Measurements from ENCODE around the gene L1CAM.

Gene L1CAM

DNA sequence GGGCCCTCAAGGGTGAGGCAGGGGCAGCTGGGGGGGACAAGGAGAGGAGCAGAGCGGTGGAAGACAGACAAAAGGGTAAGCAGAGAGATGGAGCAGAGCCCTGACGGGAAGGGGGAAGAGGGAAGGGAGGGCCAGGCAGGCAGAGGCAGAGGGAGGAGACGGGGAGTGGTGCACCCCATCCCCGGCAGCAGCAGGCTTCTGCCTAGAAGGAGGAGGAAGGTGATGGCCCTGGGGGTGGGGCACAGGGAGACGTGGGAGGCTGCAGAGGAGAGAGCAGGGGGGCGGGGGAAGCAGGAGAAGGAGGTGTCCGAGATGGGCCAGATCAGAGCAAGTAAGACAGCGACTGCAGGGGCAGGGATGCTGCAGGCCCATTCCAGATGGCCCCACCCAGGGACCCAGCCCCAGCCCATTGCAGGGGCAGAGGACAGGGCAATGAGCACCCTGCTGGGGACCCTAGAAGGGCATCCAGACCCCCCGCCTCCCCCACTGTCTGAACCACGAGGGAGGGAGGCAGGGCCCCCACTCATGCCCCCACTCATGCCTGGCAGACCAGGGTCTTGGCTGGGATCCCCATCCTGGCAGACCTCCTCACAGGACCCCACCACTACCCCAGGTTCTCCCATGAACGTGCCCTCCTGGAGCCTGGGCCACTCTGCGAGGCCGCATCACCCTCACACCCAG lies 2.7 kb downstream of the L1CAM start:
- H3K9me3 ChIP-seq (ENCODE audit: insufficient read depth, low read length, severe bottlenecking), result no peaks in the 10 kb centered on the region
- H3K79me2 ChIP-seq (ENCODE audit: insufficient read depth, low read length), result no peaks in the 10 kb centered on the region
- H3K4me2 ChIP-seq (ENCODE audit: insufficient read depth, low read length), result no peak overlapping the region
- no peak overlapping the region for H3K27ac ChIP-seq (ENCODE audit: low read length)
- DNase-seq (no peak), ATAC-seq (ENCODE audit: insufficient read depth, low read depth) (no peak)
- no peaks in the 10 kb centered on the region for H3K27me3 ChIP-seq (ENCODE audit: insufficient read depth, low read length, poor library complexity)
- H2AFZ ChIP-seq (ENCODE audit: low read depth, low read length), result no peak overlapping the region
- no peak overlapping the region for H3K9ac ChIP-seq (ENCODE audit: low read depth, low read length)
- TF ChIP-seq, protein P1, sequence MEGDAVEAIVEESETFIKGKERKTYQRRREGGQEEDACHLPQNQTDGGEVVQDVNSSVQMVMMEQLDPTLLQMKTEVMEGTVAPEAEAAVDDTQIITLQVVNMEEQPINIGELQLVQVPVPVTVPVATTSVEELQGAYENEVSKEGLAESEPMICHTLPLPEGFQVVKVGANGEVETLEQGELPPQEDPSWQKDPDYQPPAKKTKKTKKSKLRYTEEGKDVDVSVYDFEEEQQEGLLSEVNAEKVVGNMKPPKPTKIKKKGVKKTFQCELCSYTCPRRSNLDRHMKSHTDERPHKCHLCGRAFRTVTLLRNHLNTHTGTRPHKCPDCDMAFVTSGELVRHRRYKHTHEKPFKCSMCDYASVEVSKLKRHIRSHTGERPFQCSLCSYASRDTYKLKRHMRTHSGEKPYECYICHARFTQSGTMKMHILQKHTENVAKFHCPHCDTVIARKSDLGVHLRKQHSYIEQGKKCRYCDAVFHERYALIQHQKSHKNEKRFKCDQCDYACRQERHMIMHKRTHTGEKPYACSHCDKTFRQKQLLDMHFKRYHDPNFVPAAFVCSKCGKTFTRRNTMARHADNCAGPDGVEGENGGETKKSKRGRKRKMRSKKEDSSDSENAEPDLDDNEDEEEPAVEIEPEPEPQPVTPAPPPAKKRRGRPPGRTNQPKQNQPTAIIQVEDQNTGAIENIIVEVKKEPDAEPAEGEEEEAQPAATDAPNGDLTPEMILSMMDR (IDR thresholded peaks at IDR 0.05; ENCODE audit: borderline replicate concordance, extremely low read depth, low read length, poor library complexity, severe bottlenecking), result no peak
- no peak for TF ChIP-seq EZH2 (IDR thresholded peaks at IDR 0.05; ENCODE audit: borderline replicate concordance, low read depth, low read length, severe bottlenecking)
- H3K4me3 ChIP-seq (ENCODE audit: low read depth in 1 of 2, low read length in 2 of 2), result no peak overlapping the region
- H3K4me1 ChIP-seq (ENCODE audit: insufficient read depth, low read length), result no peaks in the 10 kb centered on the region
- peaks cover 2% of the 10 kb centered on the region for H4K20me1 ChIP-seq (ENCODE audit: insufficient read depth, low read length)
- no peaks in the 10 kb centered on the region for H3K36me3 ChIP-seq (ENCODE audit: insufficient read depth, low read length)

GRCh38 chrX:153882557-153882956 lies 3.4 kb downstream of the L1CAM start:
- Histone ChIP-seq H3K9me3 (ENCODE audit: insufficient read depth, low read length, severe bottlenecking) (no peaks in the 10 kb centered on the region), H3K27me3 (ENCODE audit: insufficient read depth, low read length, poor library complexity) (no peaks in the 10 kb centered on the region), H3K9ac (ENCODE audit: low read depth, low read length) (no peak overlapping the region), H3K4me2 (ENCODE audit: insufficient read depth, low read length) (no peak overlapping the region), H3K27ac (ENCODE audit: low read length) (no peak overlapping the region), H4K20me1 (ENCODE audit: insufficient read depth, low read length) (peaks cover 8% of the 10 kb centered on the region), H3K36me3 (ENCODE audit: insufficient read depth, low read length) (no peaks in the 10 kb centered on the region), H3K4me1 (ENCODE audit: insufficient read depth, low read length) (no peaks in the 10 kb centered on the region; the same call in 1 of the 2 replicates), H2AFZ (ENCODE audit: low read depth, low read length) (no peak overlapping the region), H3K79me2 (ENCODE audit: insufficient read depth, low read length) (no peaks in the 10 kb centered on the region), H3K4me3 (ENCODE audit: low read depth in 1 of 2, low read length in 2 of 2) (no peak overlapping the region)
- DNase-seq (no peak), ATAC-seq (ENCODE audit: insufficient read depth, low read depth) (no peak)
- no peak for TF ChIP-seq EZH2 (IDR thresholded peaks at IDR 0.05; ENCODE audit: borderline replicate concordance, low read depth, low read length, severe bottlenecking)

GRCh38 chrX:153882086-153882498 lies 3.9 kb downstream of the L1CAM start:
- H2AFZ ChIP-seq (ENCODE audit: low read depth, low read length), result no peak overlapping the region
- H3K4me1 ChIP-seq (ENCODE audit: insufficient read depth, low read length), result no peaks in the 10 kb centered on the region; the same call in 1 of the 2 replicates
- no peaks in the 10 kb centered on the region for H3K36me3 ChIP-seq (ENCODE audit: insufficient read depth, low read length)
- DNase-seq, result no peak
- no peak overlapping the region for H3K27ac ChIP-seq (ENCODE audit: low read length)
- peaks cover 8% of the 10 kb centered on the region for H4K20me1 ChIP-seq (ENCODE audit: insufficient read depth, low read length)
- H3K4me2 ChIP-seq (ENCODE audit: insufficient read depth, low read length), result no peak overlapping the region
- no peak overlapping the region for H3K4me3 ChIP-seq (ENCODE audit: low read depth in 1 of 2, low read length in 2 of 2)
- no peak overlapping the region for H3K9ac ChIP-seq (ENCODE audit: low read depth, low read length)
- TF ChIP-seq EZH2 (IDR thresholded peaks at IDR 0.05; ENCODE audit: borderline replicate concordance, low read depth, low read length, severe bottlenecking), result no peak
- TF ChIP-seq, protein P1 (IDR thresholded peaks at IDR 0.05; ENCODE audit: borderline replicate concordance, extremely low read depth, low read length, poor library complexity, severe bottlenecking), result no peak
- H3K27me3 ChIP-seq (ENCODE audit: insufficient read depth, low read length, poor library complexity), result no peaks in the 10 kb centered on the region
- H3K9me3 ChIP-seq (ENCODE audit: insufficient read depth, low read length, severe bottlenecking), result no peaks in the 10 kb centered on the region
- ATAC-seq (ENCODE audit: insufficient read depth, low read depth), result no peak
- no peaks in the 10 kb centered on the region for H3K79me2 ChIP-seq (ENCODE audit: insufficient read depth, low read length)

GRCh38 chrX:153881281-153881680 lies 4.7 kb downstream of the L1CAM start:
- H4K20me1 ChIP-seq (ENCODE audit: insufficient read depth, low read length), result peaks cover 8% of the 10 kb centered on the region
- no peak overlapping the region for H3K27ac ChIP-seq (ENCODE audit: low read length)
- no peak overlapping the region for H3K4me2 ChIP-seq (ENCODE audit: insufficient read depth, low read length)
- no peaks in the 10 kb centered on the region; the same call in 1 of the 2 replicates for H3K4me1 ChIP-seq (ENCODE audit: insufficient read depth, low read length)
- ATAC-seq (ENCODE audit: insufficient read depth, low read depth), result no peak
- H3K36me3 ChIP-seq (ENCODE audit: insufficient read depth, low read length), result no peaks in the 10 kb centered on the region
- TF ChIP-seq, protein P1 (IDR thresholded peaks at IDR 0.05; ENCODE audit: borderline replicate concordance, extremely low read depth, low read length, poor library complexity, severe bottlenecking), result no peak
- no peak for TF ChIP-seq EZH2 (IDR thresholded peaks at IDR 0.05; ENCODE audit: borderline replicate concordance, low read depth, low read length, severe bottlenecking)
- H2AFZ ChIP-seq (ENCODE audit: low read depth, low read length), result no peak overlapping the region
- no peak for DNase-seq
- no peaks in the 10 kb centered on the region for H3K79me2 ChIP-seq (ENCODE audit: insufficient read depth, low read length)
- H3K9ac ChIP-seq (ENCODE audit: low read depth, low read length), result no peak overlapping the region
- H3K9me3 ChIP-seq (ENCODE audit: insufficient read depth, low read length, severe bottlenecking), result no peaks in the 10 kb centered on the region
- H3K4me3 ChIP-seq (ENCODE audit: low read depth in 1 of 2, low read length in 2 of 2), result no peak overlapping the region
- H3K27me3 ChIP-seq (ENCODE audit: insufficient read depth, low read length, poor library complexity), result no peaks in the 10 kb centered on the region
